BE2C (cell line): Measurements from ENCODE around the gene CXCR2.

Experiments used
- DNase-seq: peaks from one replicate; pipeline ENCODE4 v3.0.0-alpha.2; 2020
- H3K27me3 ChIP-seq: fragments of 250-450 bp; sonication (Bioruptor Pico); 2 replicates; pipeline ENCODE4 v1.5.1; 2020; ENCODE audit warnings: mild to moderate bottlenecking
- H3K36me3 ChIP-seq: fragments of 250-450 bp; sonication (Bioruptor Pico); 2 replicates; pipeline ENCODE4 v1.5.1; 2020; ENCODE audit warnings: mild to moderate bottlenecking
- H3K4me1 ChIP-seq: fragments of 250-450 bp; sonication (Bioruptor Pico); 2 replicates; pipeline ENCODE4 v1.5.1; 2020
- H3K4me3 ChIP-seq: 2 replicates; pipeline ENCODE4 v1.5.1; 2011; ENCODE audit warnings: low read depth, low read length
- H3K9me3 ChIP-seq: fragments of 250-450 bp; sonication (Bioruptor Pico); 2 replicates; pipeline ENCODE4 v1.5.1; 2020
- CTCF ChIP-seq: IDR thresholded peaks from 2 replicates; pipeline ENCODE4 v1.5.1; 2012; ENCODE audit warnings: mild to moderate bottlenecking, low read depth, low read length

Gene CXCR2

GRCh38 chr2:218128781-218129457 is 3.1 kb downstream of the CXCR2 start:
- no peaks in the 10 kb centered on the region for H3K36me3 ChIP-seq
- no peaks in the 10 kb centered on the region for H3K9me3 ChIP-seq
- TF ChIP-seq CTCF, result no peak
- H3K4me1 ChIP-seq, result no peaks in the 10 kb centered on the region
- DNase-seq, result no peak
- peaks cover 12% of the 10 kb centered on the region for H3K27me3 ChIP-seq
- H3K4me3 ChIP-seq, result no peak overlapping the region

- peak; percentile 22 for DNase-seq
- Histone ChIP-seq H3K9me3 (no peaks in the 10 kb centered on the region), H3K4me3 (no peak overlapping the region), H3K36me3 (no peaks in the 10 kb centered on the region), H3K27me3 (peaks cover 12% of the 10 kb centered on the region), H3K4me1 (no peaks in the 10 kb centered on the region)
- no peak for TF ChIP-seq CTCF
These were observed 3.8 kb downstream of the CXCR2 start for GRCh38 chr2:218129458-218130135.

- Histone ChIP-seq H3K27me3 (peaks cover 12% of the 10 kb centered on the region), H3K9me3 (no peaks in the 10 kb centered on the region), H3K4me3 (no peak overlapping the region), H3K36me3 (no peaks in the 10 kb centered on the region), H3K4me1 (no peaks in the 10 kb centered on the region)
- TF ChIP-seq CTCF, result no peak
- DNase-seq, result no peak
These were observed 4.5 kb downstream of the CXCR2 start for GRCh38 chr2:218130377-218130776.

- no peak for DNase-seq
- Histone ChIP-seq H3K27me3 (peaks cover 12% of the 10 kb centered on the region), H3K36me3 (no peaks in the 10 kb centered on the region), H3K4me3 (no peak overlapping the region), H3K4me1 (no peaks in the 10 kb centered on the region), H3K9me3 (no peaks in the 10 kb centered on the region)
- TF ChIP-seq CTCF, result no peak
These were observed 5.0 kb downstream of the CXCR2 start for GRCh38 chr2:218130822-218131221.

GRCh38 chr2:218137514-218137913 is 11.7 kb downstream of the CXCR2 start:
- DNase-seq, result no peak
- no peak for TF ChIP-seq CTCF
- H3K27me3 ChIP-seq, result peaks cover 59% of the 10 kb centered on the region
- no peak overlapping the region for H3K4me3 ChIP-seq
- H3K9me3 ChIP-seq, result no peaks in the 10 kb centered on the region
- H3K36me3 ChIP-seq, result no peaks in the 10 kb centered on the region
- no peaks in the 10 kb centered on the region for H3K4me1 ChIP-seq

GRCh38 chr2:218138047-218138446 is 12.2 kb downstream of the CXCR2 start:
- no peaks in the 10 kb centered on the region for H3K9me3 ChIP-seq
- H3K4me3 ChIP-seq, result no peak overlapping the region
- H3K36me3 ChIP-seq, result no peaks in the 10 kb centered on the region
- no peaks in the 10 kb centered on the region for H3K4me1 ChIP-seq
- peaks cover 54% of the 10 kb centered on the region for H3K27me3 ChIP-seq
- TF ChIP-seq CTCF, result no peak
- DNase-seq, result no peak
